B cell (primary cell): ENCODE measurements around the gene ZNF710. TPM values are rescaled to one million over a fixed set of nuclear protein-coding genes. Genes with fewer than 3 reads are reported as not detected.

Experiments used
- ATAC-seq: fragments of 200-7000 bp; cut with Tn5 transposase; one replicate; pipeline ENCODE4 v1.10.0; 2021; ENCODE audit warnings: low read depth, mild to moderate bottlenecking, moderate number of reproducible peaks, moderate library complexity
- CTCF ChIA-PET: fragments of 350-600 bp; sonication (Branson Sonifier 250); formaldehyde crosslinking; loops from one replicate; lab custom pipeline; 2021; ENCODE audit warnings: antibody characterized with exemption, inconsistent platforms; lab: Charles Lee
- POLR2A ChIA-PET: fragments of 350-600 bp; sonication (Branson Sonifier 250); formaldehyde crosslinking; loops from one replicate; lab custom pipeline; 2021; ENCODE audit warnings: antibody characterized with exemption; lab: Charles Lee
- DNase-seq: peaks from one replicate; pipeline ENCODE4 v3.0.0; 2013
- H2AFZ ChIP-seq: 2 replicates; pipeline ENCODE4 v1.6.1; 2012; ENCODE audit warnings: mild to moderate bottlenecking, low read depth, low read length; ENCODE audit not compliant: insufficient read depth, poor library complexity, severe bottlenecking
- H3K27ac ChIP-seq, 2 donors: 1 replicate in 1 of 2; 2 replicates in 1 of 2; pipeline ENCODE4 v1.5.1; 2012 to 2013; ENCODE audit warnings: low read length in 2 of 2, mild to moderate bottlenecking in 2 of 2, moderate library complexity in 1 of 2
- H3K27me3 ChIP-seq, 4 experiments: fragments of 200-600 bp in 1 of 4; sonication (generic) in 1 of 4; replicated peaks in 1 of 4; 1 replicate in 2 of 4; 2 replicates in 2 of 4; pipeline versions ENCODE4 v1.6.1 to v1.7.0; 2013 to 2016; ENCODE audit warnings: low read length in 3 of 4, mild to moderate bottlenecking in 2 of 4, mixed read lengths in 1 of 4, moderate library complexity in 1 of 4; ENCODE audit not compliant: insufficient read depth in 4 of 4, control insufficient read depth in 3 of 4; ENCODE audit errors: control extremely low read depth in 1 of 4
- H3K36me3 ChIP-seq, 2 experiments: replicated peaks in 1 of 2; 1 replicate in 1 of 2; 2 replicates in 1 of 2; pipeline versions ENCODE4 v1.6.1 to v1.7.1; 2013; ENCODE audit warnings: low read length in 1 of 2; ENCODE audit not compliant: insufficient read depth in 2 of 2, control insufficient read depth in 1 of 2; ENCODE audit errors: control extremely low read depth in 1 of 2, extremely low read depth in 1 of 2
- H3K4me1 ChIP-seq, 2 donors: fragments of 200-600 bp in 1 of 2; sonication (generic) in 1 of 2; 1 replicate in 1 of 2; 2 replicates in 1 of 2; pipeline versions ENCODE4 v1.5.1 to v1.6.1; 2013 to 2017; ENCODE audit warnings: low read length in 2 of 2; ENCODE audit not compliant: control insufficient read depth in 2 of 2, insufficient read depth in 2 of 2
- H3K4me2 ChIP-seq: replicated peaks from 2 replicates; pipeline ENCODE3; 2012; ENCODE audit warnings: mild to moderate bottlenecking, low read depth, low read length; ENCODE audit not compliant: poor library complexity, severe bottlenecking
- H3K4me3 ChIP-seq, 5 experiments: fragments of 200-600 bp in 1 of 5; sonication (generic) in 1 of 5; 1 replicate in 3 of 5; 2 replicates in 2 of 5; pipeline versions ENCODE4 v1.5.1 to v1.7.0; 2011 to 2016; ENCODE audit warnings: low read length in 4 of 5, mild to moderate bottlenecking in 4 of 5, low read depth in 2 of 5, control low read depth in 1 of 5, moderate library complexity in 1 of 5; ENCODE audit not compliant: insufficient read depth in 1 of 5; ENCODE audit errors: control extremely low read depth in 1 of 5, extremely low read depth in 1 of 5
- H3K79me2 ChIP-seq: fragments of 200-600 bp; sonication (generic); one replicate; pipeline ENCODE4 v1.6.0; 2016; ENCODE audit warnings: low read length; ENCODE audit not compliant: control insufficient read depth, insufficient read depth
- H3K9ac ChIP-seq: fragments of 200-600 bp; sonication (generic); 2 replicates; pipeline ENCODE4 v1.6.1; 2017; ENCODE audit warnings: mild to moderate bottlenecking, low read length, moderate library complexity
- H3K9me3 ChIP-seq, 3 donors: one replicate each; pipeline versions ENCODE4 v1.6.1 to v1.7.1; 2013; ENCODE audit warnings: low read length in 2 of 3; ENCODE audit not compliant: control insufficient read depth in 2 of 3, insufficient read depth in 1 of 3; ENCODE audit errors: control extremely low read depth in 1 of 3
- H4K20me1 ChIP-seq: 2 replicates; pipeline ENCODE4 v1.6.0; 2012; ENCODE audit warnings: mild to moderate bottlenecking, low read length; ENCODE audit not compliant: insufficient read depth, control insufficient read depth, poor library complexity, severe bottlenecking
- H3K27ac Mint-ChIP-seq: one replicate; pipeline ENCODE4 v1.8.0; 2021; ENCODE audit warnings: mixed read lengths
- H3K27me3 Mint-ChIP-seq: one replicate; pipeline ENCODE4 v1.8.0; 2021; ENCODE audit warnings: mixed read lengths
- H3K4me1 Mint-ChIP-seq: one replicate; pipeline ENCODE4 v1.8.0; 2021; ENCODE audit warnings: mixed read lengths
- H3K4me3 Mint-ChIP-seq: one replicate; pipeline ENCODE4 v1.8.0; 2021; ENCODE audit warnings: mixed read lengths
- H3K9me3 Mint-ChIP-seq: one replicate; pipeline ENCODE4 v1.8.0; 2022; ENCODE audit warnings: mixed read lengths; ENCODE audit not compliant: insufficient read depth
- CTCF ChIP-seq: fragments of 200-600 bp; IDR thresholded peaks from one replicate; pipeline ENCODE4 v1.8.0; 2022; ENCODE audit warnings: antibody characterized with exemption, mild to moderate bottlenecking
- EZH2 ChIP-seq: IDR thresholded peaks from 2 replicates; pipeline ENCODE4 v1.6.1; 2012; ENCODE audit warnings: borderline replicate concordance, low read depth, mild to moderate bottlenecking, moderate library complexity, low read length; ENCODE audit not compliant: insufficient read depth, poor library complexity, severe bottlenecking
- WGBS: methylation state at CpG from one replicate; pipeline ENCODE4 v1.1.5; 2013; ENCODE audit warnings: missing lambda C conversion rate; ENCODE audit not compliant: insufficient coverage; 5-methylcytosine and 5-hydroxymethylcytosine counted together
- intact Hi-C: fragments of 100-400 bp; cut with micrococcal nuclease; formaldehyde crosslinking; loops from one replicate; pipeline ENCODE4 v1.10.0; 2022
- polyA plus RNA-seq: library from polyadenylated mRNA; depleted of rRNA; stranded (reverse); fragments of >200 nt; gene quantifications from 2 replicates; pipeline ENCODE4 v1.2.3, GENCODE V29; 2012
- total RNA-seq, 2 donors: library from RNA; stranded (reverse); fragments of 120-200 nt in 1 of 2; gene quantifications; 1 replicate in 1 of 2; 2 replicates in 1 of 2; pipeline versions ENCODE4 v1.2.3 to v1.2.4, GENCODE V29; 2013 to 2022

ZNF710 gene
- total and polyA plus RNA-seq, 2 donors (not counting 1 experiment from before 2014, with no cell fraction given), result 8.7 to 38.7 TPM

GRCh38 chr15:90104551-90104950 is 103.4 kb downstream of the ZNF710 start:
- no peak overlapping the region for H3K4me3 ChIP-seq
- no peak overlapping the region for H3K27ac ChIP-seq
- H2AFZ ChIP-seq, result no peak overlapping the region
- intact Hi-C loops, result loop anchor here (5.0 kb wide), 1 partner anchor 128 kb away; the partner anchor contains the start of genes CIB1 and GDPGP1
- POLR2A ChIA-PET, result no interaction called here
- no peaks in the 10 kb centered on the region for H4K20me1 ChIP-seq
- Mint-ChIP-seq H3K4me1 (peaks cover 24% of the 10 kb centered on the region), H3K27me3 (peaks cover 6% of the 10 kb centered on the region), H3K4me3 (no peak overlapping the region), H3K9me3 (no peaks in the 10 kb centered on the region), H3K27ac (no peak overlapping the region)
- ATAC-seq (no peak), DNase-seq (no peak)
- peaks cover 0 to 6% (median 3%) of the 10 kb centered on the region in 4 experiments for H3K27me3 ChIP-seq
- 94% methylated on average over 4 of the region's 4 CpGs for WGBS
- H3K79me2 ChIP-seq, result peaks cover 37% of the 10 kb centered on the region
- TF ChIP-seq CTCF (no peak), EZH2 (no peak)
- H3K4me1 ChIP-seq, result peaks cover 20 to 24% of the 10 kb centered on the region in 2 donors
- H3K36me3 ChIP-seq, result no peaks in the 10 kb centered on the region
- CTCF ChIA-PET, result interaction anchor here (1.2 to 1.3 kb wide), 2 partner anchors 186 to 215 kb away, joined by 3 read pairs; no protein-coding TSS in a partner anchor
- no peaks in the 10 kb centered on the region for H3K9me3 ChIP-seq
- no peak overlapping the region for H3K4me2 ChIP-seq
- H3K9ac ChIP-seq, result no peak overlapping the region

GRCh38 chr15:90105521-90105920 is 104.4 kb downstream of the ZNF710 start:
- Mint-ChIP-seq H3K4me3 (no peak overlapping the region), H3K27me3 (peaks cover 6% of the 10 kb centered on the region), H3K27ac (no peak overlapping the region), H3K9me3 (no peaks in the 10 kb centered on the region), H3K4me1 (peaks cover 14% of the 10 kb centered on the region)
- TF ChIP-seq EZH2 (no peak), CTCF (no peak)
- H3K4me3 ChIP-seq, result no peak overlapping the region
- H3K9me3 ChIP-seq, result no peaks in the 10 kb centered on the region
- ATAC-seq (no peak), DNase-seq (no peak)
- no peak overlapping the region for H3K27ac ChIP-seq
- no peak overlapping the region for H2AFZ ChIP-seq
- 87% methylated on average over 5 of the region's 7 CpGs for WGBS
- peaks cover 0 to 6% (median 3%) of the 10 kb centered on the region in 4 experiments for H3K27me3 ChIP-seq
- CTCF ChIA-PET, result no interaction called here
- H3K4me2 ChIP-seq, result no peak overlapping the region
- H4K20me1 ChIP-seq, result no peaks in the 10 kb centered on the region
- H3K79me2 ChIP-seq, result peaks cover 27% of the 10 kb centered on the region
- no peaks in the 10 kb centered on the region for H3K36me3 ChIP-seq
- POLR2A ChIA-PET, result no interaction called here
- no peak overlapping the region for H3K9ac ChIP-seq
- intact Hi-C loops, result no loop called here
- H3K4me1 ChIP-seq, result peaks cover 10 to 14% of the 10 kb centered on the region in 2 donors
